GM12878 (cell line): ENCODE results near the gene MMP15. TPM values are rescaled to one million over a fixed set of nuclear protein-coding genes. Genes with fewer than 3 reads are reported as not detected.

Source experiments
- ATAC-seq: fragments of 200-7000 bp; cut with Tn5 transposase; 3 replicates; pipeline ENCODE4 v1.9.1; 2020; ENCODE audit warnings: mild to moderate bottlenecking, moderate library complexity
- BruUV-seq: library from RNA; stranded (reverse); fragments of 400-500 nt; replicated peaks from 2 replicates; lab custom pipeline; 2021; lab: Mats Ljungman, UMichigan
- CTCF ChIA-PET: fragments of 300-600 bp; sonication (Branson Sonifier 250); formaldehyde crosslinking; extraction: SDS; loops from one replicate; lab custom pipeline; 2021; ENCODE audit warnings: inconsistent platforms; lab: Yijun Ruan, JAX
- POLR2A ChIA-PET: fragments of 350-600 bp; formaldehyde crosslinking; extraction: SDS; loops from one replicate; lab custom pipeline; 2021; ENCODE audit warnings: inconsistent platforms; lab: Charles Lee
- RAD21 ChIA-PET: fragments of 300-600 bp; sonication (Branson Sonifier 250); formaldehyde crosslinking; loops from one replicate; lab custom pipeline; 2023; ENCODE audit warnings: antibody characterized with exemption; ENCODE audit not compliant: unreplicated experiment; lab: Charles Lee
- SMC1A ChIA-PET: fragments of 300-600 bp; sonication (Branson Sonifier 250); formaldehyde crosslinking; loops from one replicate; lab custom pipeline; 2023; ENCODE audit not compliant: unreplicated experiment, uncharacterized antibody; lab: Charles Lee
- DNase-seq: peaks from one replicate; pipeline ENCODE4 v3.0.0-alpha.2; 2011; ENCODE audit warnings: low read depth, low spot score
- FAIRE-seq: peaks from 3 replicates; lab custom pipeline; 2011; peaks lifted over from hg19 to GRCh38; lab: Jason Lieb, UNC
- H2AFZ ChIP-seq: 2 replicates; pipeline ENCODE4 v1.6.0; 2011; ENCODE audit warnings: low read depth, low read length, control low read depth; ENCODE audit not compliant: control insufficient read depth
- H3K27ac ChIP-seq: 2 replicates; pipeline ENCODE4 v1.5.1; 2011; ENCODE audit warnings: control low read depth; ENCODE audit not compliant: control insufficient read depth, insufficient read depth
- H3K27me3 ChIP-seq, 2 experiments: replicated peaks in 1 of 2; 2 replicates each; pipeline versions ENCODE4 v1.6.0 to v1.6.1; 2011; ENCODE audit warnings: low read length in 1 of 2; ENCODE audit not compliant: control insufficient read depth in 2 of 2, insufficient read depth in 2 of 2
- H3K36me3 ChIP-seq, 2 experiments: 2 replicates each; pipeline ENCODE4 v1.5.1; 2011; ENCODE audit warnings: low read length in 1 of 2; ENCODE audit not compliant: control insufficient read depth in 2 of 2, insufficient read depth in 2 of 2
- H3K4me1 ChIP-seq: 2 replicates; pipeline ENCODE4 v1.6.1; 2011; ENCODE audit warnings: mild to moderate bottlenecking, low read length, moderate library complexity, mixed read lengths; ENCODE audit not compliant: control insufficient read depth, insufficient read depth
- H3K4me2 ChIP-seq: 2 replicates; pipeline ENCODE4 v1.6.0; 2011; ENCODE audit warnings: control low read depth; ENCODE audit not compliant: control insufficient read depth, insufficient read depth
- H3K4me3 ChIP-seq: fragments of 200-600 bp; sonication (generic); 2 replicates; pipeline ENCODE4 v1.5.1; 2016
- H3K79me2 ChIP-seq: 2 replicates; pipeline ENCODE4 v1.6.0; 2011; ENCODE audit warnings: low read length; ENCODE audit not compliant: control insufficient read depth, insufficient read depth
- H3K9ac ChIP-seq: 2 replicates; pipeline ENCODE4 v1.8.0; 2011; ENCODE audit warnings: low read length, control low read depth, mixed read lengths; ENCODE audit not compliant: control insufficient read depth, insufficient read depth
- H3K9me3 ChIP-seq: replicated peaks from 3 replicates; pipeline ENCODE4 v1.5.1; 2011; ENCODE audit warnings: mild to moderate bottlenecking, low read length; ENCODE audit not compliant: control insufficient read depth, insufficient read depth
- H4K20me1 ChIP-seq: 2 replicates; pipeline ENCODE4 v1.6.0; 2011; ENCODE audit not compliant: control insufficient read depth, insufficient read depth
- CREB1 ChIP-seq: IDR thresholded peaks from 2 replicates; pipeline ENCODE4 v1.6.1; 2012; ENCODE audit warnings: low read depth, mild to moderate bottlenecking, inconsistent platforms
- JUNB ChIP-seq: IDR thresholded peaks from 2 replicates; pipeline ENCODE4 v1.6.1; 2016; ENCODE audit warnings: antibody characterized with exemption, mild to moderate bottlenecking
- MTA2 ChIP-seq: fragments of 450-650 bp; IDR thresholded peaks from 2 replicates; pipeline ENCODE4 v1.6.1; 2016; ENCODE audit warnings: low read depth, mild to moderate bottlenecking, moderate library complexity
- NFYA ChIP-seq: IDR thresholded peaks from 2 replicates; pipeline ENCODE4 v1.6.1; 2011; ENCODE audit warnings: low read depth, mild to moderate bottlenecking, low read length, improper control_type of control experiment, borderline replicate concordance
- NFYB ChIP-seq: IDR thresholded peaks from 2 replicates; pipeline ENCODE4 v1.6.1; 2011; ENCODE audit warnings: low read depth, mild to moderate bottlenecking, low read length, improper control_type of control experiment, moderate library complexity; ENCODE audit not compliant: insufficient read depth
- NR2C2 ChIP-seq: IDR thresholded peaks from 2 replicates; pipeline ENCODE4 v1.6.1; 2011; ENCODE audit warnings: borderline replicate concordance, low read depth; ENCODE audit not compliant: control insufficient read depth, insufficient read length
- WGBS: methylation state at CpG from one replicate; pipeline ENCODE4 v1.1.6; 2016; ENCODE audit warnings: low lambda C conversion rate; ENCODE audit not compliant: insufficient replicate concordance, insufficient coverage; ENCODE audit errors: missing lambda C conversion rate; 5-methylcytosine and 5-hydroxymethylcytosine counted together
- in situ Hi-C: fragments of 300-500 bp; cut with MboI; formaldehyde crosslinking; loops from 9 replicates; pipeline ENCODE4 v1.14.3; 2018; ENCODE audit warnings: mixed read lengths
- intact Hi-C: fragments of 100-400 bp; cut with micrococcal nuclease; formaldehyde crosslinking; loops from one replicate; pipeline ENCODE4 v1.14.2; 2022; ENCODE audit not compliant: unreplicated experiment
- polyA plus RNA-seq, 11 experiments: library from polyadenylated mRNA; depleted of rRNA in 4 of 11; unstranded in 6 of 11; stranded (reverse) in 5 of 11; fragments of >200 nt; fragmentation: Nextera tagmentation in 4 of 11; fragmentation: Illumina TruSeq in 1 of 11; extraction: Ambion mirVana in 4 of 11; extraction: Trizol in 1 of 11; gene quantifications; 1 replicate in 1 of 11; 2 replicates in 10 of 11; pipeline versions ENCODE4 v1.2.1 to v1.2.3, GENCODE V29; 2011 to 2016; ENCODE audit warnings: inconsistent platforms in 2 of 11, missing spikeins in 2 of 11, low read depth in 1 of 11
- total RNA-seq, 4 experiments: library from RNA; depleted of rRNA in 3 of 4; stranded (reverse); fragments of >200 nt in 3 of 4; fragmentation: Illumina TruSeq in 1 of 4; extraction: Trizol in 1 of 4; gene quantifications; 2 replicates each; pipeline versions ENCODE4 v1.2.1 to v1.2.3, GENCODE V29; 2013 to 2021
- TF ChIP-seq, protein P1 (sequence below): fragments of 450-650 bp; formaldehyde crosslinking; IDR thresholded peaks from 2 replicates; pipeline ENCODE4 v1.4.0; 2020; ENCODE audit warnings: mild to moderate bottlenecking, moderate library complexity
- TF ChIP-seq, protein P2 (sequence below): fragments of 450-650 bp; IDR thresholded peaks from 2 replicates; pipeline ENCODE4 v1.6.1; 2014; ENCODE audit warnings: mild to moderate bottlenecking

The MMP15 gene
- total and polyA plus RNA-seq, 10 of the 15 experiments (the other 5 are each of a cell fraction or from before 2014, with no cell fraction given), result 0.08 to 0.56 (median 0.10) TPM; not detected in 7

DNA sequence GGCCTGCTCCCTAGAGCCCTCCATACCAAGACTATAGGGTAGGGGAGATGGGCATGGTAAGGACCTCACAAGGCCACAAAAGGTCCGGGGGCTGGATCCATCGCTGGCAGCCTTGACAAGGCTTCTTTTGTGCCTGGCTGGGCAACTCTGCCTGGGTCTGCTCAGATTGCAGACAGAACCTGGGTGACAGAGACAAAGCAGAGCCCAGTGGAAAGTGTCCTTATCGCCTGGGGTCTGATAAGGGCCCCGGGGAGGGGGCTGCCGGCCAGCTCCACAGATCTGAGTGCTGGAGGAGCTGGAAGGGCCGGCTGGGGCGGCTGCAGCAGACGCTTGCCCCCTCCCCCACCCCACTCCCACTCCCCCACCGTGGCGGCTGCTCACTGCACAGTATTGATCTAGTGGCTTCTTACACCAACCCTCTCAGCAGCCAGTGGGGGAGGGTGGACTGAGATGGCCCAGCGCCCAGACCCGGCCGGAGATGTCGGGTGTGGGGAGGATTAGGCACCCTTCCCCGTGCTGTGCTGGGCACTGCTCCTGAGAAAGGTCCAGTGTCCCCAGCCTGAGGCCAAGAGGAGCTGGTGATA is 7.2 kb downstream of the MMP15 start:
- SMC1A ChIA-PET, result interaction anchor here (1.3 kb wide), 1 partner anchor 89 kb away, joined by 4 read pairs; no protein-coding TSS in a partner anchor
- RAD21 ChIA-PET, result interaction anchor here (0.6 to 1.9 kb wide), 3 partner anchors 50 to 89 kb away, joined by 3 to 4 read pairs (median 3); no protein-coding TSS in a partner anchor
- no peak overlapping the region for H3K4me2 ChIP-seq
- no peaks in the 10 kb centered on the region for H3K4me1 ChIP-seq
- no TSS peak for BruUV-seq
- H3K79me2 ChIP-seq, result no peaks in the 10 kb centered on the region
- no peak for ATAC-seq
- H2AFZ ChIP-seq, result no peak overlapping the region
- no peak overlapping the region for H3K4me3 ChIP-seq
- H3K27me3 ChIP-seq, result peaks cover 0 to under 1% of the 10 kb centered on the region in 2 experiments; a peak in 3 of 4 replicates
- CTCF ChIA-PET, result interaction anchor here (0.7 to 1.4 kb wide), 10 partner anchors 9 to 267 kb away, joined by 3 to 5 read pairs (median 3); no protein-coding TSS in a partner anchor
- TF ChIP-seq CREB1, result no peak
- no peak for TF ChIP-seq MTA2
- TF ChIP-seq NFYB, result no peak
- TF ChIP-seq, protein P1, sequence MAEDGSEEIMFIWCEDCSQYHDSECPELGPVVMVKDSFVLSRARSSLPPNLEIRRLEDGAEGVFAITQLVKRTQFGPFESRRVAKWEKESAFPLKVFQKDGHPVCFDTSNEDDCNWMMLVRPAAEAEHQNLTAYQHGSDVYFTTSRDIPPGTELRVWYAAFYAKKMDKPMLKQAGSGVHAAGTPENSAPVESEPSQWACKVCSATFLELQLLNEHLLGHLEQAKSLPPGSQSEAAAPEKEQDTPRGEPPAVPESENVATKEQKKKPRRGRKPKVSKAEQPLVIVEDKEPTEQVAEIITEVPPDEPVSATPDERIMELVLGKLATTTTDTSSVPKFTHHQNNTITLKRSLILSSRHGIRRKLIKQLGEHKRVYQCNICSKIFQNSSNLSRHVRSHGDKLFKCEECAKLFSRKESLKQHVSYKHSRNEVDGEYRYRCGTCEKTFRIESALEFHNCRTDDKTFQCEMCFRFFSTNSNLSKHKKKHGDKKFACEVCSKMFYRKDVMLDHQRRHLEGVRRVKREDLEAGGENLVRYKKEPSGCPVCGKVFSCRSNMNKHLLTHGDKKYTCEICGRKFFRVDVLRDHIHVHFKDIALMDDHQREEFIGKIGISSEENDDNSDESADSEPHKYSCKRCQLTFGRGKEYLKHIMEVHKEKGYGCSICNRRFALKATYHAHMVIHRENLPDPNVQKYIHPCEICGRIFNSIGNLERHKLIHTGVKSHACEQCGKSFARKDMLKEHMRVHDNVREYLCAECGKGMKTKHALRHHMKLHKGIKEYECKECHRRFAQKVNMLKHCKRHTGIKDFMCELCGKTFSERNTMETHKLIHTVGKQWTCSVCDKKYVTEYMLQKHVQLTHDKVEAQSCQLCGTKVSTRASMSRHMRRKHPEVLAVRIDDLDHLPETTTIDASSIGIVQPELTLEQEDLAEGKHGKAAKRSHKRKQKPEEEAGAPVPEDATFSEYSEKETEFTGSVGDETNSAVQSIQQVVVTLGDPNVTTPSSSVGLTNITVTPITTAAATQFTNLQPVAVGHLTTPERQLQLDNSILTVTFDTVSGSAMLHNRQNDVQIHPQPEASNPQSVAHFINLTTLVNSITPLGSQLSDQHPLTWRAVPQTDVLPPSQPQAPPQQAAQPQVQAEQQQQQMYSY (CRISPR knock-in tag), result no peak
- TF ChIP-seq NFYA, result no peak
- TF ChIP-seq, protein P2, sequence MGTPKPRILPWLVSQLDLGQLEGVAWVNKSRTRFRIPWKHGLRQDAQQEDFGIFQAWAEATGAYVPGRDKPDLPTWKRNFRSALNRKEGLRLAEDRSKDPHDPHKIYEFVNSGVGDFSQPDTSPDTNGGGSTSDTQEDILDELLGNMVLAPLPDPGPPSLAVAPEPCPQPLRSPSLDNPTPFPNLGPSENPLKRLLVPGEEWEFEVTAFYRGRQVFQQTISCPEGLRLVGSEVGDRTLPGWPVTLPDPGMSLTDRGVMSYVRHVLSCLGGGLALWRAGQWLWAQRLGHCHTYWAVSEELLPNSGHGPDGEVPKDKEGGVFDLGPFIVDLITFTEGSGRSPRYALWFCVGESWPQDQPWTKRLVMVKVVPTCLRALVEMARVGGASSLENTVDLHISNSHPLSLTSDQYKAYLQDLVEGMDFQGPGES, result no peak
- no peak for TF ChIP-seq NR2C2
- no peak for TF ChIP-seq JUNB
- TF ChIP-seq, all 136 proteins: peak for 0
- no peak overlapping the region for H3K9ac ChIP-seq
- FAIRE-seq (no peak), DNase-seq (no peak)
- WGBS, result 27% methylated on average over 10 of the region's 15 CpGs
- in situ Hi-C loops (no loop called here), intact Hi-C loops (no loop called here)
- H4K20me1 ChIP-seq, result no peaks in the 10 kb centered on the region
- H3K27ac ChIP-seq, result no peak overlapping the region
- H3K36me3 ChIP-seq, result no peaks in the 10 kb centered on the region
- POLR2A ChIA-PET, result no interaction called here
- no peaks in the 10 kb centered on the region for H3K9me3 ChIP-seq
